ENCODE results near the gene PRR5. TPM values are rescaled to one million over a fixed set of nuclear protein-coding genes. Genes with fewer than 3 reads are reported as not detected.
"Not testable (repeated sequence)": the region's sequence is repeated elsewhere in the genome, so short reads cannot be mapped to it uniquely, and the experiment has no call there.

Gene PRR5
- 10 to 100 TPM; 33.5 to 36.1 (median 35.3) TPM for polyA plus RNA-seq (ENCODE audit: insufficient read length in 3 of 3)
- long read RNA-seq, donor 1, transcript PRR5-202 (8 exons, 1,878 nt), result major isoform, 5 of 19 reads
- long read RNA-seq, donor 1, transcript PRR5-211 (2 exons, 1,965 nt), result major isoform, 5 of 19 reads
- long read RNA-seq, donor 1, partial matches to known transcripts, result 0 of 19 reads
- long read RNA-seq, donor 1, other reads (novel, unspliced or antisense), result 0 of 19 reads
- long read RNA-seq, donor 2, transcript PRR5-211 (2 exons, 1,965 nt), result minor isoform, 7 of 23 reads
- long read RNA-seq, donor 2, transcript PRR5-202 (8 exons, 1,878 nt), result major isoform, 9 of 23 reads
- long read RNA-seq, donor 2, partial matches to known transcripts, result 0 of 23 reads
- long read RNA-seq, donor 2, other reads (novel, unspliced or antisense), result 0 of 23 reads
- long read RNA-seq, donor 3, partial matches to known transcripts, result 0 of 8 reads
- long read RNA-seq, donor 3, other reads (novel, unspliced or antisense), result 0 of 8 reads
- long read RNA-seq, donor 4, transcript PRR5-211 (2 exons, 1,965 nt), result major isoform, 7 of 18 reads
- long read RNA-seq, donor 4, partial matches to known transcripts, result 0 of 18 reads
- long read RNA-seq, donor 4, other reads (novel, unspliced or antisense), result 0 of 18 reads
- long read RNA-seq, donor 5, transcript PRR5-202 (8 exons, 1,878 nt), result major isoform, 5 of 11 reads
- long read RNA-seq, donor 5, partial matches to known transcripts, result 0 of 11 reads
- long read RNA-seq, donor 5, other reads (novel, unspliced or antisense), result 0 of 11 reads
- long read RNA-seq, donor 6, transcript PRR5-215 (4 exons, 2,125 nt), result major isoform, 7 of 16 reads
- long read RNA-seq, donor 6, partial matches to known transcripts, result 0 of 16 reads
- long read RNA-seq, donor 6, other reads (novel, unspliced or antisense), result 0 of 16 reads
- long read RNA-seq, donor 7, transcript PRR5-202 (8 exons, 1,878 nt), result major isoform, 8 of 21 reads
- long read RNA-seq, donor 7, transcript PRR5-216 (9 exons, 1,843 nt), result minor isoform, 6 of 21 reads
- long read RNA-seq, donor 7, partial matches to known transcripts, result 0 of 21 reads
- long read RNA-seq, donor 7, other reads (novel, unspliced or antisense), result 0 of 21 reads
- long read RNA-seq, donor 8, transcript PRR5-216 (9 exons, 1,843 nt), result major isoform, 6 of 16 reads
- long read RNA-seq, donor 8, transcript PRR5-202 (8 exons, 1,878 nt), result minor isoform, 5 of 16 reads
- long read RNA-seq, donor 8, partial matches to known transcripts, result 0 of 16 reads
- long read RNA-seq, donor 8, other reads (novel, unspliced or antisense), result 0 of 16 reads
- long read RNA-seq, donor 9, transcript PRR5-202 (8 exons, 1,878 nt), result major isoform, 5 of 24 reads
- long read RNA-seq, donor 9, partial matches to known transcripts, result 7 of 24 reads
- long read RNA-seq, donor 9, other reads (novel, unspliced or antisense), result 0 of 24 reads
- long read RNA-seq, donor 10, transcript PRR5-202 (8 exons, 1,878 nt), result major isoform, 7 of 14 reads
- long read RNA-seq, donor 10, partial matches to known transcripts, result 0 of 14 reads
- long read RNA-seq, donor 10, other reads (novel, unspliced or antisense), result 0 of 14 reads
- long read RNA-seq, donor 11, transcript PRR5-202 (8 exons, 1,878 nt), result major isoform, 6 of 13 reads
- long read RNA-seq, donor 11, partial matches to known transcripts, result 0 of 13 reads
- long read RNA-seq, donor 11, other reads (novel, unspliced or antisense), result 0 of 13 reads
- long read RNA-seq, donor 12, transcript PRR5-202 (8 exons, 1,878 nt), result major isoform, 6 of 17 reads
- long read RNA-seq, donor 12, partial matches to known transcripts, result 0 of 17 reads
- long read RNA-seq, donor 12, other reads (novel, unspliced or antisense), result 0 of 17 reads
- long read RNA-seq, donor 13, partial matches to known transcripts, result 0 of 6 reads
- long read RNA-seq, donor 13, other reads (novel, unspliced or antisense), result 0 of 6 reads
- long read RNA-seq, donor 14, transcript PRR5-216 (9 exons, 1,843 nt), result minor isoform, 5 of 30 reads
- long read RNA-seq, donor 14, transcript PRR5-202 (8 exons, 1,878 nt), result major isoform, 15 of 30 reads
- long read RNA-seq, donor 14, partial matches to known transcripts, result 0 of 30 reads
- long read RNA-seq, donor 14, other reads (novel, unspliced or antisense), result 0 of 30 reads
- long read RNA-seq, donor 15, transcript PRR5-202 (8 exons, 1,878 nt), result minor isoform, 6 of 28 reads
- long read RNA-seq, donor 15, transcript PRR5-211 (2 exons, 1,965 nt), result major isoform, 8 of 28 reads
- long read RNA-seq, donor 15, partial matches to known transcripts, result 0 of 28 reads
- long read RNA-seq, donor 15, other reads (novel, unspliced or antisense), result 0 of 28 reads
- long read RNA-seq, donor 16, transcript PRR5-202 (8 exons, 1,878 nt), result major isoform, 9 of 19 reads
- long read RNA-seq, donor 16, partial matches to known transcripts, result 0 of 19 reads
- long read RNA-seq, donor 16, other reads (novel, unspliced or antisense), result 0 of 19 reads

- peak; percentile 75 for DNase-seq
Observed at GRCh38 chr22:44701824-44702478, at the start of gene PRR5. Gene PRR5 (plus strand): TSS chr22:44702204. CDS start chr22:44702475, 271 bp downstream.

GRCh38 chr22:44652866-44653265 is 49.1 kb upstream of the PRR5 start:
- not testable (repeated sequence) for DNase-seq

- DNase-seq, result no peak
Observed at GRCh38 chr22:44658311-44658953, 43.6 kb upstream of the PRR5 start.

- DNase-seq, result no peak
Observed at GRCh38 chr22:44659140-44659539, 42.9 kb upstream of the PRR5 start.

GRCh38 chr22:44660051-44660830 is 41.8 kb upstream of the PRR5 start:
- no peak for DNase-seq

- peak; percentile 69 for DNase-seq
Observed at GRCh38 chr22:44661070-44661469, 40.9 kb upstream of the PRR5 start.

- DNase-seq, result no peak
Observed at GRCh38 chr22:44661659-44662569, 40.1 kb upstream of the PRR5 start.

- DNase-seq, result no peak
Observed at GRCh38 chr22:44663256-44663999, 38.6 kb upstream of the PRR5 start.

- DNase-seq, result no peak
Observed at GRCh38 chr22:44664149-44664548, 37.9 kb upstream of the PRR5 start.

- DNase-seq, result no peak
Observed at GRCh38 chr22:44665115-44665514, 36.9 kb upstream of the PRR5 start.

GRCh38 chr22:44666207-44666585 is 35.8 kb upstream of the PRR5 start:
- DNase-seq, result no peak

GRCh38 chr22:44667276-44667675 is 34.7 kb upstream of the PRR5 start:
- DNase-seq, result no peak

- DNase-seq, result no peak
Observed at GRCh38 chr22:44667829-44668189, 34.2 kb upstream of the PRR5 start.

GRCh38 chr22:44668190-44668885 is 33.7 kb upstream of the PRR5 start:
- DNase-seq, result no peak
